ENCODE data around the gene RXFP1. TPM values are rescaled to one million over a fixed set of nuclear protein-coding genes. Genes with fewer than 3 reads are reported as not detected.

Gene RXFP1
- total RNA-seq, 1 experiment from 2014 or later = 0.48 TPM

GRCh38 chr4:158586881-158587280, 65.2 kb downstream of the RXFP1 start:
- no peak for TF ChIP-seq IRF1 (CRISPR knock-in tag; IDR thresholded peaks at IDR 0.05)
- no peak for TF ChIP-seq ATF6 (CRISPR knock-in tag; IDR thresholded peaks at IDR 0.05)
- TF ChIP-seq NR3C1 (CRISPR knock-in tag; conservative IDR thresholded peaks at IDR 0.05; ENCODE audit: low read depth) = no peak
- no peak for TF ChIP-seq ZNF671 (CRISPR knock-in tag; IDR thresholded peaks at IDR 0.05)
- no peak for TF ChIP-seq FOXK1 (CRISPR knock-in tag; IDR thresholded peaks at IDR 0.05)
- TF ChIP-seq MYBL2 (CRISPR knock-in tag; IDR thresholded peaks at IDR 0.05) = no peak
- TF ChIP-seq FOXP4 (CRISPR knock-in tag; IDR thresholded peaks at IDR 0.05) = no peak
- TF ChIP-seq TCF7 (CRISPR knock-in tag; IDR thresholded peaks at IDR 0.05; ENCODE audit: low read depth) = no peak
- TF ChIP-seq ZSCAN18 (CRISPR knock-in tag; IDR thresholded peaks at IDR 0.05) = no peak
- TF ChIP-seq FOXJ3 (CRISPR knock-in tag; IDR thresholded peaks at IDR 0.05; ENCODE audit: borderline replicate concordance) = no peak
- TF ChIP-seq PREB (CRISPR knock-in tag; IDR thresholded peaks at IDR 0.05; ENCODE audit: borderline replicate concordance) = no peak
- no peak for TF ChIP-seq MAX (CRISPR knock-in tag; IDR thresholded peaks at IDR 0.05)
- ATAC-seq (no peak), DNase-seq (ENCODE audit: low spot score) (no peak)
- H3K9me3 Mint-ChIP-seq = peaks cover 7% of the 10 kb centered on the region; the same call in 1 of the 2 replicates
- CTCF ChIA-PET = interaction anchor here (1.7 kb wide), 1 partner anchor 91 kb away, joined by 4 read pairs; no protein-coding TSS in a partner anchor
- H3K4me1 Mint-ChIP-seq = peaks cover 3% of the 10 kb centered on the region; the same call in 1 of the 2 replicates
- no peaks in the 10 kb centered on the region for H3K36me3 Mint-ChIP-seq
- H3K27me3 Mint-ChIP-seq (ENCODE audit: low read depth) = peaks cover 18% of the 10 kb centered on the region
- no peak overlapping the region for H3K27ac Mint-ChIP-seq
- H3K4me3 Mint-ChIP-seq = no peak overlapping the region
- POLR2A ChIA-PET = interaction anchor here (0.7 kb wide), 1 partner anchor 15 kb away, joined by 3 read pairs; no protein-coding TSS in a partner anchor

- no peaks in the 10 kb centered on the region for H3K36me3 Mint-ChIP-seq
- H3K4me3 Mint-ChIP-seq = no peak overlapping the region
- POLR2A ChIA-PET = no interaction called here
- no peak overlapping the region for H3K27ac Mint-ChIP-seq
- DNase-seq (ENCODE audit: low spot score) (no peak), ATAC-seq (no peak)
- peaks cover 3% of the 10 kb centered on the region; the same call in 1 of the 2 replicates for H3K4me1 Mint-ChIP-seq
- H3K27me3 Mint-ChIP-seq (ENCODE audit: low read depth) = peaks cover 4% of the 10 kb centered on the region; the same call in 1 of the 2 replicates
- TF ChIP-seq ATF6 (CRISPR knock-in tag; IDR thresholded peaks at IDR 0.05) (no peak), ZNF232 (CRISPR knock-in tag; IDR thresholded peaks at IDR 0.05) (no peak), SP1 (CRISPR knock-in tag; conservative IDR thresholded peaks at IDR 0.05) (no peak), ZNF138 (CRISPR knock-in tag; conservative IDR thresholded peaks at IDR 0.05) (no peak), USF1 (CRISPR knock-in tag; IDR thresholded peaks at IDR 0.05) (no peak), ZNF263 (CRISPR knock-in tag; IDR thresholded peaks at IDR 0.05; ENCODE audit: low read depth) (no peak), E2F1 (CRISPR knock-in tag; IDR thresholded peaks at IDR 0.05) (no peak), IRF1 (CRISPR knock-in tag; IDR thresholded peaks at IDR 0.05) (no peak), PRRX2 (CRISPR knock-in tag; IDR thresholded peaks at IDR 0.05) (no peak)
- peaks cover 7% of the 10 kb centered on the region; the same call in 1 of the 2 replicates for H3K9me3 Mint-ChIP-seq
- CTCF ChIA-PET = no interaction called here
These were observed 66.6 kb downstream of the RXFP1 start for GRCh38 chr4:158588285-158588684.

All from WTC11 (cell line).